Sigmoid colon (tissue), 7 donors: ENCODE measurements around the gene EOLA1. TPM values are rescaled to one million over a fixed set of nuclear protein-coding genes. Genes with fewer than 3 reads are reported as not detected.
"Not testable (repeated sequence)": the region's sequence is repeated elsewhere in the genome, so short reads cannot be mapped to it uniquely, and the experiment has no call there.

Source experiments
- DNase-seq: peaks from one replicate; pipeline ENCODE4 v3.0.0-alpha.2; 2019
- H3K27ac ChIP-seq, 4 donors: fragments of 200-600 bp; sonication (generic); one replicate each; pipeline ENCODE4 v1.5.1; 2016 to 2019; ENCODE audit warnings: mild to moderate bottlenecking in 1 of 4
- H3K27me3 ChIP-seq, 3 donors: fragments of 200-600 bp; sonication (generic); one replicate each; pipeline ENCODE4 v1.5.1; 2019; ENCODE audit warnings: mild to moderate bottlenecking in 1 of 3
- H3K36me3 ChIP-seq, 4 donors: fragments of 200-600 bp; sonication (generic); one replicate each; pipeline ENCODE4 v1.5.1; 2016 to 2019
- H3K4me1 ChIP-seq, 4 donors: fragments of 200-600 bp; sonication (generic); one replicate each; pipeline ENCODE4 v1.5.1; 2017 to 2019
- H3K4me3 ChIP-seq, 4 donors: fragments of 200-600 bp; sonication (generic); one replicate each; pipeline ENCODE4 v1.5.1; 2017 to 2019; ENCODE audit warnings: mild to moderate bottlenecking in 2 of 4, moderate library complexity in 1 of 4
- H3K9me3 ChIP-seq, 4 donors: fragments of 200-600 bp in 3 of 4; sonication (generic) in 3 of 4; one replicate each; pipeline versions ENCODE4 v1.5.1 to v1.6.1; 2013 to 2019
- EP300 ChIP-seq, 4 donors: sonication (generic); formaldehyde crosslinking; IDR thresholded peaks; one replicate each; pipeline ENCODE4 v1.6.1; 2017; ENCODE audit warnings: antibody characterized with exemption in 4 of 4
- POLR2A ChIP-seq, 2 donors: fragments of 450-650 bp; IDR thresholded peaks; one replicate each; pipeline ENCODE4 v1.6.1; 2016; ENCODE audit warnings: antibody characterized with exemption in 2 of 2, mild to moderate bottlenecking in 2 of 2, moderate library complexity in 2 of 2
- POLR2AphosphoS5 ChIP-seq, 4 donors: sonication (generic); formaldehyde crosslinking; IDR thresholded peaks; one replicate each; pipeline ENCODE4 v1.6.1; 2017; ENCODE audit warnings: antibody characterized with exemption in 4 of 4
- WGBS, 2 donors: extraction: QIAGEN DNeasy Blood & Tissue Kit; methylation state at CpG; one replicate each; pipeline ENCODE4 v1.1.7; 2013; 5-methylcytosine and 5-hydroxymethylcytosine counted together
- intact Hi-C: fragments of 100-400 bp; cut with DNase I; formaldehyde crosslinking; loops from one replicate; pipeline ENCODE4 v1.15.1; 2023
- polyA plus RNA-seq, 3 donors: library from polyadenylated mRNA; stranded (reverse); fragments of 200-250 nt; gene quantifications; one replicate each; pipeline ENCODE4 v1.2.3, GENCODE V29; 2013
- total RNA-seq, 4 donors: library from RNA; depleted of rRNA; stranded (reverse); fragments of >200 nt; gene quantifications; one replicate each; pipeline ENCODE4 v1.1.0, GENCODE V29; 2016
- TF ChIP-seq, protein P1 (sequence below), 4 experiments: fragments of 450-650 bp in 3 of 4; fragments of 200-600 bp in 1 of 4; IDR thresholded peaks; one replicate each; pipeline ENCODE4 v1.5.1; 2016 to 2019; ENCODE audit warnings: antibody characterized with exemption in 4 of 4, mild to moderate bottlenecking in 3 of 4, moderate library complexity in 2 of 4
- donor health status: healthy with polysubstance abuse.
- donor health status: Bipolar disorder and iron deficiency.
- donor health status: healthy.

Gene EOLA1
- total and polyA plus RNA-seq, 7 donors = 8.7 to 43.0 (median 14.4) TPM

DNA sequence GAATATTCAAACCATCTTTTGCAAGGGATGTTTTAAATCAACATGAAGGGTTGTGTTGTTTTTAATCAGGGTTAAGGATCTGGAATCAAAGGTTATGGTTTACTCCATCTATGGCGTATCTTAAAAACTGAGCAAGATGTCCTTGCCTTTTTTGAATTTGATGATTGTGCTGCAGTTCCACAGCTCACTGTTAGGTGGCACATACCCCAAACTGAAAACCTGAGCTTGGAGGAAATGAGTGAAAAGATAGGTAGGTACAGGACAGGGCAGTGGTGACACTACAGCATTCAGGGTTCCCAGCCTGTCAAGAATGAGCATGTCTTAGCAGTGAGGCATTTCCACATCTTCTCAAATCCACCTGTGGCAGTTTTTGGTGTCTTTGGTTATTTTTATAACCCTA, 13.1 kb upstream of the EOLA1 start:
- Histone ChIP-seq H3K27ac (no peak overlapping the region), H3K4me3 (no peak overlapping the region), H3K9me3 (no peaks in the 10 kb centered on the region), H3K4me1 (no peaks in the 10 kb centered on the region), H3K36me3 (no peaks in the 10 kb centered on the region), H3K27me3 (no peaks in the 10 kb centered on the region)
- 48 to 63% methylated on average over 1 of the region's 1 CpG for WGBS, 2 donors
- intact Hi-C loops = loop anchor here (5.0 kb wide), 1 partner anchor 100 kb away; no protein-coding TSS in a partner anchor
- DNase-seq = no peak
- TF ChIP-seq POLR2A (IDR thresholded peaks at IDR 0.05) = no peak
- TF ChIP-seq, protein P1, sequence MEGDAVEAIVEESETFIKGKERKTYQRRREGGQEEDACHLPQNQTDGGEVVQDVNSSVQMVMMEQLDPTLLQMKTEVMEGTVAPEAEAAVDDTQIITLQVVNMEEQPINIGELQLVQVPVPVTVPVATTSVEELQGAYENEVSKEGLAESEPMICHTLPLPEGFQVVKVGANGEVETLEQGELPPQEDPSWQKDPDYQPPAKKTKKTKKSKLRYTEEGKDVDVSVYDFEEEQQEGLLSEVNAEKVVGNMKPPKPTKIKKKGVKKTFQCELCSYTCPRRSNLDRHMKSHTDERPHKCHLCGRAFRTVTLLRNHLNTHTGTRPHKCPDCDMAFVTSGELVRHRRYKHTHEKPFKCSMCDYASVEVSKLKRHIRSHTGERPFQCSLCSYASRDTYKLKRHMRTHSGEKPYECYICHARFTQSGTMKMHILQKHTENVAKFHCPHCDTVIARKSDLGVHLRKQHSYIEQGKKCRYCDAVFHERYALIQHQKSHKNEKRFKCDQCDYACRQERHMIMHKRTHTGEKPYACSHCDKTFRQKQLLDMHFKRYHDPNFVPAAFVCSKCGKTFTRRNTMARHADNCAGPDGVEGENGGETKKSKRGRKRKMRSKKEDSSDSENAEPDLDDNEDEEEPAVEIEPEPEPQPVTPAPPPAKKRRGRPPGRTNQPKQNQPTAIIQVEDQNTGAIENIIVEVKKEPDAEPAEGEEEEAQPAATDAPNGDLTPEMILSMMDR (IDR thresholded peaks at IDR 0.05) = peak in 3 of 4 experiments; percentile 26 to 53 (median 38)

DNA sequence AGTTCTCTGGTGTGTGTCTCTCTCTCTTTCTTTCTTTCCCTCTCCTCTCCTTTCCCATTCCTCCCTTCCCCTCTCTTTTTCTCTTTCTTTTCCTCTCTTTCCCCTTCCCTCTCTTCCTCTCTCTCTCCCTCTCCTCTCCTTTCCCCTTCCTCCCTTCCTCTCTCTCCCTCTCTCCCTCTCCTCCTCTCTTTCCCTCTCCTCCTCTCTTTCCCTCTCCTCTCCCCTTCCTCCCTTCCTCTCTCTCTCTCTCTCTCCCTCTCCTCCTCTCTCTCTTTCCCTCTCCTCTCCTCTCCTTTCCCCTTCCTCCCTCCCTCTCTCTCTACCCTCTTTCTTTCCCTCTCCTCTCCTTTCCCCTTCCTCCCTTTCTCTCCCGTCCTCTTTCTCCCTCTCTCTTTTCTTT, 12.4 kb upstream of the EOLA1 start:
- no peak overlapping the region for H3K27ac ChIP-seq
- no peak overlapping the region for H3K4me3 ChIP-seq
- H3K9me3 ChIP-seq = no peaks in the 10 kb centered on the region
- no peak for DNase-seq
- WGBS, 2 donors = 86 to 90% methylated on average over 1 of the region's 1 CpG
- no peaks in the 10 kb centered on the region for H3K4me1 ChIP-seq
- TF ChIP-seq POLR2AphosphoS5 (IDR thresholded peaks at IDR 0.05) (no peak), POLR2A (IDR thresholded peaks at IDR 0.05) (no peak), EP300 (IDR thresholded peaks at IDR 0.05) (no peak)
- TF ChIP-seq, protein P1 (IDR thresholded peaks at IDR 0.05) = no peak
- intact Hi-C loops = loop anchor here (5.0 kb wide), 1 partner anchor 99 kb away; no protein-coding TSS in a partner anchor
- H3K36me3 ChIP-seq = no peaks in the 10 kb centered on the region
- H3K27me3 ChIP-seq = no peaks in the 10 kb centered on the region

DNA sequence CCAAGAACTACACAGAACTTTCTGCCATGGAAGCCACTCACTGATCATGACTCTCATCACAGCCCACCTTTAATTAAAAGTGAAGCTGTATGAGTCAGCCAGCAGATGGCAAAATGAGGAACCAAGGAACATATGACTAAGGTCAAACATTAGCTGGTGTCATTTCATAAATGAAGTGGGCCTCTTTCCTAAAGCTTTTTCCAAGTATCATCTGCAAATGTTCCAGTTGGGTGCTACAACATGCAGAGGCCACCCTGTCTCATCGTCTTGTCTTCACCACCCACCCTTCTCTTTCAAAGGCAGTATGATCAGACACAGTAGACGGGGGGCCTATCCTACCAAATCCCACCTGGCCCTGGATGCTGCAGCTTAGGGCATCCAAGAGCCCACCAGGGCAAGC, 9.2 kb upstream of the EOLA1 start:
- no peaks in the 10 kb centered on the region for H3K4me1 ChIP-seq
- WGBS, 2 donors = 86 to 88% methylated on average over 2 of the region's 2 CpGs
- H3K27ac ChIP-seq = no peak overlapping the region
- H3K36me3 ChIP-seq = no peaks in the 10 kb centered on the region
- no peak overlapping the region for H3K4me3 ChIP-seq
- H3K9me3 ChIP-seq = no peaks in the 10 kb centered on the region
- intact Hi-C loops = no loop called here
- no peak for TF ChIP-seq EP300 (IDR thresholded peaks at IDR 0.05)
- no peaks in the 10 kb centered on the region for H3K27me3 ChIP-seq
- DNase-seq = no peak

DNA sequence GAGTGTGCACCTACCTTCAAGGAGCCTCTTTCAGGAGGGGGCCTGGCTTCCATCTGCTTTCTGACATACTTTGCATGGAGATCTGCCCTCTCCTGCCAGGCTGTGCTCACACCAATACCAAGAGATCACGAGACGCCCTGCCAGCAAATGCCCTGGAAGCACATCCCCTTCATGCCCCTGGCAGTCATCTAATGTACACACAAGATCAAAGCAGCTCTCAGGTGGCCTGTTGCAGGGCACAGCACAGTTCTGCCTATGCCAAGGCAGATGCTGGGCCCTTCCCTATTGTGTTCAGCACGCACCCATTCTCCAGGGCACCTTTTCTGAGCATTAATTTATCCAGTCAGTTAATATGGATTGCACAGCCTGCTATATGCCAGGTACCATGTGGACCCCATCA, 7.9 kb upstream of the EOLA1 start:
- H3K9me3 ChIP-seq, DNase-seq, intact Hi-C loops, H3K4me3 ChIP-seq, H3K36me3 ChIP-seq, H3K27ac ChIP-seq, H3K27me3 ChIP-seq, H3K4me1 ChIP-seq: not testable (repeated sequence)
- 91 to 100% methylated on average over 1 of the region's 3 CpGs for WGBS, 2 donors

DNA sequence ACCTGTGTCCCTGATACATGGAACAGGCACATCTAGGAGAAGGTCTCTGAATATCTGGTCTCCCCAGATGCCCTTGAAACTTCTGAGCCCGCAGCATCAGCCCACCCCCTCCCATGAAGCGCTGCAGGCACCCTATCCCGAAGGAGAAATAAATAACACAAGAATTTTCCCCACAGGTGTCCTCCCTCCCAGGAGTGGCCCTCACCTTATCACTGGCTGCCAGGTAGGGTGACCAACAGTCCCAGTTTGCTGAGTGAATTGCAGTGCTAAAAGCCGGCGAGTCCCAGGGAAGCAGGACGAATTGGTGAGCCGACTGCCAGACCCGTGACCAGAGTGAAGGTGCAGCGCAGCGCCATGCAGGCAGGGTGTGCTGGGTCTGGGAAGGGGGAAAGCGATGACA, 6.8 kb upstream of the EOLA1 start:
- 97% methylated on average over 9 of the region's 11 CpGs for WGBS, 2 donors
- H3K9me3 ChIP-seq, intact Hi-C loops, H3K4me3 ChIP-seq, DNase-seq, H3K27me3 ChIP-seq, H3K4me1 ChIP-seq, H3K27ac ChIP-seq, H3K36me3 ChIP-seq: not testable (repeated sequence)

DNA sequence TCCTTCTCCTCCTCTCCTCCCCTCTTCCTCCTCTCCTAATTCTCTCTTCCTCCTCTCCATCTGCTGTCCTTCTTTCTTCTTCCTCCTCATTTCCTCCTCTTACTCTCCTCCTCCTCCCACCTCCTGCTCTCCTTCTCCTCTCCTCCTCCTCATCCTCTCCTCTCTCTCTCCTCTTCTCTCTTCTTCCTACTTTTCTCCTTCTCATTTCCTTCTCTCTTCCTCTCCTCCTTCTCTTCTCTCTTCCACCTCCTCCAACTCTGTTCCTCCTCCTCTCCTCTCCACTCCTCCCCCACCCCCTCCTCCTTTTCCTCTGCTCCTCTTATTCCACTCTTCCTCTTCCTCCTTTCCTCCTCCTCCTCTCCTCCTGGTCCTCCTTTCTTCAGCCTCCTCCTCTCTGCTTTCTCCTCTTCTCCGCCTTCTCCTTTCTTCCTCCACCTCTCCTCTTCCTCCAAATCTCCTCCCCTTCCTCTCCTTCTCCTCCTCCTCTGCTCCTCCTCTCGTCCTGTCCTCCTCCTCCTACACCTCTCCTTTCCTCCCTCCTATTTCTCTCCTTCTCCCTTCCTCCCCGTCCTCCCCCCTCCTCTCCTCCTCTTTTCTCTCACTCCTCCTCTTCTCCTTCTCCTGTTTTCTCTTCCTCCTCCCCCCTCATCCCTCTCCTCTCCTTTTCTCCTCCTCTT, 5.7 kb upstream of the EOLA1 start:
- H3K4me3 ChIP-seq, H3K27ac ChIP-seq, H3K27me3 ChIP-seq, H3K4me1 ChIP-seq, H3K36me3 ChIP-seq, DNase-seq, intact Hi-C loops, H3K9me3 ChIP-seq: not testable (repeated sequence)
- WGBS, 2 donors = 80 to 93% methylated on average over 3 of the region's 3 CpGs

DNA sequence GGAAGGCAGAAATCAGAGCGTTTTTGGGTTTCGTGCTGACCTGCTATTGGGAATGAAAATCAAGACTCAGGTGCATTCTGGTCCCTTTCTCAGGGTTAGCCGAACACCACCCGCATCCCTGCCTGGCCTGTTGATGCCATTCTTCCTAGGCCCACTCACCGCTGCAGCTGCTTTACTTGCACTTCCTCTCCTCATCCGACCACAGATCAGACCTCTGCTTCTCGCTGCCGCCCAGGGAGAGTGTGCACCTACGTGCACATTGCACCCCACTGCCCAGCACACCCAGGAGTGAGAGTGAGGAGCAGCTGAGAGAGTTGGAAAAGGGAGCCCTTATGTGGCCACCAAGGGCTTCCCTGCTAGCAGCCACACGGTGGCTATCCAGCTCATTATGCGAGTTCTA, 3.3 kb upstream of the EOLA1 start:
- DNase-seq, intact Hi-C loops, H3K36me3 ChIP-seq, H3K9me3 ChIP-seq, H3K4me3 ChIP-seq, H3K27me3 ChIP-seq, H3K4me1 ChIP-seq, H3K27ac ChIP-seq: not testable (repeated sequence)
- 86 to 91% methylated on average over 8 of the region's 11 CpGs for WGBS, 2 donors
